ENCODE measurements around the gene IBA57.

IBA57 gene

DNA sequence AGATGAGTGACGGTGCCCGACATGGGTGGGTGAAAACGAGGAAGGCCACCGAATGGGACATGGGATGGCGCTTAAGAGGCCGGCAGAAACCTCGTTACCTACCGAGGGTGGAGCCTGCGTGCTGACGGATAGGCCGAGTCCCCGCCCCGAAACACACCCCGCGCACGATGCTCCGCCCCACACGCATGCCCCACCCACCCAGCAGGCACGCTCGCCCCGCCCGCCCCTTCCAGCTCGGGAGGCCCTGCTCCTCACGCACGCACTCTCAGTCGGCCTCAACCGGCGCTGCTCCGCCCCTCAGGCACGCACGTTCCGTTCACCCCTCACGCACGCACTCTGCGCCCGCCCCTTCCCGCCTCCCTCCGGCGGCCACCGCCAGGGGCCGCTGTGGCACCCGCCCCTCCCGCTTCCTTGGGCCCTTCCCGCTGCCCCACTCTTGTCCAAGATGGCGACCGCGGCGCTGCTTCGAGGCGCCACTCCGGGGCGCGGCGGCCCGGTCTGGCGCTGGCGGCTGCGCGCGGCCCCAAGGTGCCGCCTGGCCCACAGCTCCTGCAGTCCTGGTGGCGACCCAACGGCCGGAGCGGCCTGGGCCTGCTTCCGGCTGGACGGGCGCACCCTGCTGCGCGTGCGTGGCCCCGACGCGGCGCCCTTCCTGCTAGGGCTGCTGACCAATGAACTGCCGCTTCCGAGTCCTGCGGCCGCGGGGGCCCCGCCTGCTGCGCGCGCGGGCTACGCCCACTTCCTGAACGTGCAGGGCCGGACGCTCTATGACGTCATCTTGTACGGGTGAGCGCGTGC, at the start of gene IBA57:
Gene IBA57, plus strand, starts transcription at position 433 of the 798 bp plus-strand sequence. Its CDS starts 13 bp downstream, at position 446.
- FAIRE-seq = no peak

DNA sequence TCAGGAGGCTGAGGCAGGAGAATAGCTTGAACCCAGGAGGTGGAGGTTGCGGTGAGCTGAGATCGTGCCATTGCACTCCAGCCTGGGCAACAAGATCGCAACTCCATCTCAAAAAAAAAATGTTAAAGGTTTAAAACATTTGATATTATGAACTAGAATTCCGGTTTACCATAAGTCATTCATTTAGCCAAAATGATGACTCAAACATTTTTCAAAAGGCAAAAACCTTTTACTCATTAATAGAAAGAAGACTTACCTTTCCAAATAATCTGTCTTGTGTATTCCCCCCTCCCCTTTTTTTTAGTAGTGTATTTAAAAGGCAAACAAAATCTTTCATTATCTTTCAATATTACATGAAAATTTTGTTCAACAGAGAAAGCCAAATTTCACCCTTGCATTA, 48.3 kb upstream of the IBA57 start:
- FAIRE-seq = no peak

DNA sequence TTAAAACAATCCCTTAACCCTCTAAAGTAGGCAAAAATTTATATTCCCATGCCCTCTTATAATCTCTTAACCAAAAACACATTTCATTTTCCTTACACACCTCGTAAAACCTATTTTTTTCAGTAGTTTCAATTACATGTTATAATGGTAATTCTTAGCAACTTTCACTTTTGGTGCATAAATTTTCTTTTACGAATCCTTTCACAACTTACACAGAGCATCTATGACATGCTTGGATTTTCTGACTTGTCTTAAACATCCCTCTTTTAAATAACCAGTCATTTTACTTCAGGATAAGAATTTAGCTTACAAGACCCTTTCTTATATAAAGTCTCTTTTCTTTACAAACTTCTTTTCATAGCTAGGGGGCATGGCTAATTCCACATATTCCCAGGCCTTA, 47.6 kb upstream of the IBA57 start:
- no peak for FAIRE-seq

DNA sequence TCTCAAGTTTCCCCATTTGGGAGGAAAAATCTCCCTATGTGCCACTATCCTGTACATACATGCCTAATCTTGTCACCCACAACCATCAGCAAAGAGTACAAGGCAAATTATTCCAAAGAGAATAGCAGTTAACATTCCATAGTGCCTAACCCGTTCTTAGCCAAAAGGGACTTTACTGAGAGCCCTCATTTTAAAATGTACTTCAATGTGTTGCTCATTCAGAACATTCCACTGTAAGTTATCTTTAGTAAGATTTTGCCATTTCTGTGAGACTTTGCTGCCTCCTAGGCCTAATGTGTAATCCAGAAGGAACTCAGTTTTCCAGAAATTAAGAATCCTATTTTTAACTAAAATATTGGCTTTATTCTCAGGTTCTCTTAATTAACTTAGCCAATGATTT, 45.3 kb upstream of the IBA57 start:
- no peak for FAIRE-seq

DNA sequence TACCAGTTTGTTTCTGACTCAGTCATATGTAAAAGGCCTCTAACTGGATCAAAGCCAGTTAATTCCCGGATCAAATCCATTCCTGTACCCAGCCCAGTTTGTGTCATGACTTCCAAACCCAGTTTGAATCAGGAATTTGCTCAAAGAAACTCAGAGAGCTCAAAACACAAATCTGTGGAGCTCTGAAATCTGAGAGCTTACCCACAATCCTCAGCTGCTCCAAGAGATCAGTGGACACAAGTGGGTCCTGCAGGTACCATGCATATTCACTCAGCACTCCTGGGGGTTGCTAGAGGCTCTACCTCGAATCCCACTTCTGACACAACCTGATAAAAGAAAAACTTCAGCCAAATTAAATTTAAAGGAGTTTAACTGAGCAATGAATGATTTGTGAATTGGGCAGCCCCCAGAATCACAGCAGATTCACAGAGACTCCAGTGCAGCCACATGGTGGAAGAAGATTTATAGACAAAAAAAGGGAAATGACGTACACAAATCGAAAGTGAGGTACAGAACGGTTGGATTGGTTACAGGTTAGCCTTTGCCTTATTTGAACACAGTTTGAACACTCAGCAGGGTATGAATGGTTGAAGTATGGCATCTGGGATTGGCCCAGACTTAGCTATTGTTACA, 44.6 kb upstream of the IBA57 start:
- FAIRE-seq = no peak

DNA sequence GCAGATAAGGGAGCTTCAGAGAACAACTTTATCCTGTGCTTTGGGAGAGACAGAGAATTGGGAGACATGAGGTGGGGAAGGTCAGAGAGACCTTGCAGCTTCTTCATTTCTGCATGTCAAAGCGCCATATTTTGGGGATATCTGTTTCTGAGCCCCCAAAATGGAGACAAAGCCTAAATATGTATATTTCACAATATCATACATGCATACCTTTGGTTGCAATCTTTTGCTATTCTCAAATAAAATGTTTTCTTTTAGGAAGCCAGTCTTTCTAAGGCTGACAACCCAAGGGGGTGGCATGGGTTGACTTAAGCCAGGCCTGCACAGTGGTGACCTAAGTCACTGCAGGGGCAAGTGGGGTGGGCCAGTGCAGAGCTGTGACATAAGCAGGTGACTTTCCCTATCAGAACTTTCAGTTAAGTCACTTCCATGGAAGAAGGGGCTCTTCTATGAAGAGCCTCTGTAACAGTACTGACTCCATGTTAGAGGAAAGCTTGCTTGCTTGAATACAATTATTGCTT, 42.6 kb upstream of the IBA57 start:
- FAIRE-seq = no peak

DNA sequence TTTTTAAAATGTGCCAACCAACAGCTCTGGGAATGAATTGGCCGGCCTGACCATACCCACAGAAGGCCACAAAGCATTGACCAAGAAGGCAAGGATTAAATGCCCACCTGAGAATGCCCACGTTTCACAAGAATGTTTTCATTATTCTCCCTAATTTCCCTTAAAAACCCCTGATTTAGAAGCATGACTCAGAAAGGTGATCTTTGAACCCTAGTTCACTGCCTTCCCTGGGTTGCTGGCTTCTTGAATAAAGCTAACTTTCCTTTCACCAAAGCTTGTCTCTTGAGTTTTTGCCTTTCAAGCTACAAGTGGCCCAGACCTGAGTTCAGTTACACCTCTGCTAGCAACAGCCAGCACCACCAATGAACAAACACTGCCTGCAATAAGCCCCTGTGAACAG, 42.1 kb upstream of the IBA57 start:
- no peak for FAIRE-seq

DNA sequence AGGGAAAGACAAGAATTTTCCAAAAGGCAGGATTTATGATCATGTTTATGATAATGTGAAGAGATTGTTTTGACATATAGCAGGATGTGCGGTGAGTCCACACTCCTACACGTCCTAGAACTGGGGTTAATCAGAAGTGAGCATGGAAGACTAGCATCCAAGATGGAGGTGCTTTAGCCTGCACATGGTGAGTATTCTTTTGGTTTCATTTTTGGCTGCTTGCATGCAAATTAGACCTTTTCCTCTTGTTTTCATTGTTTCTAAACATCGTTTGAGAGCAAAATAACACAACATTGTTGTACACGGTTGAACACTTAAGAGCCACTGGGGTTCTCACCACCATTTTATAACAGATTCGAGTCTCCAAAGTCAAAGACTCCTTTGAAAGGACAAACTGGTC, 40.4 kb upstream of the IBA57 start:
- no peak for FAIRE-seq

DNA sequence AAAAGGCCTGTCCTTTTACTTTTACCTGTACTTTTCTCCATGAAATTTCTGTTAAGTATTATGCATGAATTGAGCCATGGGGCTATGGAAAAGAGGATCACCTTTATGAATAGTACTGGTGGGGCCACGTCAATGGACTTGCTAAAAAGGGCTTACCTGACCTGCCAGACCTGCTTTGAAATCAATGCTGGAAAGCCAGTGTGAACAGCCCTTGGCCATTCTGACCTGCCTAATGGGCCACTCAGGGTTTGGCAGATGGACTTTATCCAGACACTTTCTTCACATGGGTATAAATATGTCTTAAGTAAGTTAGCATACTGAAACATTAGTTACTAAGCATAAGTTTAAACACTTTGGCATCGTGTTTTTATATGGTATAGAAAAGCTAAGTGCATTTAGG, 33.8 kb upstream of the IBA57 start:
- FAIRE-seq = no peak

DNA sequence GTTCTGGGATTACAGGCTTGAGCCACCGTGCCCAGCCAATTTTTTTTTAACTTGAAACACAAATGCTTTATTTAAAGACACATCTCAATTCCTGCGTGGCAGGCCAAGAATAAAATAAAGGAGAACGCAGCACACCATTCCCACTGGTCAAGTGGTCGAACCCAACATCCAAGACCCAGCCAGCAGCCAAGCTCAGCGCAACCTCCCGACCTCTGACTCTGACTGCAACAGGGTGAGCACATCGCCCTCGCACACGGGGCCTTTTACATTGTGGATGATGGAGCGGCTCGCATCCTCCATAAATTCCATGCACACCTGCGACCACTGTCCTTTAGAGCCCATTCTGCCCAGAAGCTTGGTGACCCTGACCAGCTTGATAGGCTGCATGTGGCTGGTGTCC, 31.0 kb upstream of the IBA57 start:
- FAIRE-seq = no peak

DNA sequence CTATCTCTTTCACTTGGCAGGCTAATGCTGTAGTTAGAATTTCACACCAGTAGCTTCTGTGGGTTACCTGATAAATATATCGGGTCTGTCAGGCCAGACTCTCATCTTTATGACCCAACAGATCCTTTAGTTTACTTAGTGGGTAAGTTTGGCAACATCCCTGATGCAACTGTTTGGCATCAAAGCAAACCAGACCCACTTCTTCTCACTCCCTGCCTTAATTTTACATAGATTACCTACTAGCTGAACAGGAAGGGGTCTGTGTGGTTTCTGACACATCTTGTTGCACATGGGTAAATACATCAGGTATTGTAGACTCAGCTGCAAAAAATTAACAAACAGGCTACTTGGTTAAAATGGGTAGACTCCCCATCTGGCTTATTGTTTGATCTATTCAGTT, 28.7 kb upstream of the IBA57 start:
- FAIRE-seq = no peak

DNA sequence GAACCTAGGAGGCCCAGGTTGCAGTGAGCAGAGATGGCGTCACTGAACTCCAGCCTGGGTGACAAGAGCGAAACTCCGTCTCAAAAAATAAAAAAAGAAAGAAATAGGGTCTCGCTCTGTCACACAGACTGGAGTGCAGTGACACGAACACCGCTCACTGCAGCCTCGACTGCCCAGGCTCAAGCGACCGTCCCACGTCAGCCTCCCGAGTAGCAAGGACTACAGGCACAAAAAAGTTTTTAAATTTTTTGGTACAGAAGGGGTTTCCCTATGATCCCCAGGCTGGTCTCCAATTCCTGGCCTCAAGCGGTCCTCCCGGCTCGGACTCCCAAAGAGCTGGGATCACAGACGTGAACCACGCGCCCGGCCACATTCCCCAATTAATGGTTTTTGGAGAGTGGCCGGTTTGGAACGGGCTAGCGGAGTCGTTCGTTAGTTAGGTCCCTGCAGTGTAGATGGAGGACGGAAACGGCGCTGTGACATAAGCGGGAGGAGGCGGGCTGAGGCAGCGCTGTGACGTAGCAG, 26.1 kb upstream of the IBA57 start:
- no peak for FAIRE-seq

DNA sequence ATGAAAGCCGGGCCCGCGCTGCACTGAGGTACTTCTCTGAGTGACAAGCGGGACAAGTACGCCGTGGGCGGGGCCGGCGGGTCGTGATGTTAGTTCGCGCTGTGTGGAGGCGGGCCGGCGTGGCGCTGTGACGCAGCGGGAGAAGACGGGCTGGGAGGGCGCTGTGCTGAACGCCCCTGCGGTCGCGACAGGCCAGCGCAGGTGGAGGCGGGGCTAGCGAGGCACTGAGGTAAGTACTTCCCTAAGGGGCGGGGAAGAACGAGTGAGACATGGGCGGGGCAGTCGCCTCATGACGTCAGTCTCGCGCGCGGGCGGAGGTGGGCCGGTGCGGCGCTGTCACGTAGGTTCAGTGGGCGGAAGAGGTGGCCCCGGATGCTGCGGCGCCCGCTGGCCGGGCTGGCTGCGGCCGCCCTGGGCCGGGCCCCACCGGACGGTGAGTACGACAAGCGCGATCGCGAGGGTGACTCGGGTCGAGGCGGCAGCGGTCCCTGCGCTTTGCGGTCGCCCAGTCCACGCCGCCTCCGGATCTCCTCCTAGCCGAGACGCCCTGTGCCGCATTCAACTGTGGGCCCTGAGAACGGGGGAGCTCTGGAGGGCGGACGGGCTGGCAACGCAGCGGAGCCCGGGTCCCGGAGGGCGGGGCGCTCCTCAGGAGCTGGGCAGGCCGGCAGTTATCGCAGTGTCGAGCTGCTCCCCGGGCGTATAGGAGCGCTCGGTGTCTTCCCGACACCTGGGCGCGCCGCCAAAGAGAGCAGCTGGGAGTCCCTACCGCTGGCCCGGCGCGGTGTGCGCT, 25.5 kb upstream of the IBA57 start, which contains the start of gene GUK1:
Gene GUK1, plus strand, starts transcription at position 349 of the 793 bp plus-strand sequence. Its CDS starts 24 bp downstream, at position 373.
- FAIRE-seq = no peak

DNA sequence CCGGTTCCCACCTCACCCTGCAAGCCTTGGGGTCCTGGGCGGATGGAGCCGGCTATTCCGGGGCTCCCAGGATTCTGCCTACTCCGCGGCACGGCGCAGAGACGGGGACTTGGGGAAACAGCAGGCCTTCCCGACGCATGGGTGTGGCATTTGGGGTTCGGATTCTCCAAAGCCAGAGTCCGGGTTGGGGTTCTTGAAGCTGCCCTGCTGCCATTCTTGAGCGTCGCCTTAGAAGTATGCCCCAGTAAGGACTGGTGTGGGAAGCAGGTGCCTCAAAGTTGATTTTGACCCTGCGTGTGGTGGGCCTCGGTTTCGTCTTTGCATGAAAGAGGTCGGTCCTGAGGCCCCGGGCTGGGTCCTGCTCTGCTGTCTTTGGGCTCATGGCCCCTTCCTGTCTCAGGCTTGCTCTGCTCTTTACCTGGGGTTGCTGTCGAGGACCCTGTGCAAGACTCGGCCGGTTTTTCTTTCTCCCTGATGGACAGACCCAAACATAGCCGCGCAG, 24.8 kb upstream of the IBA57 start:
- no peak for FAIRE-seq

DNA sequence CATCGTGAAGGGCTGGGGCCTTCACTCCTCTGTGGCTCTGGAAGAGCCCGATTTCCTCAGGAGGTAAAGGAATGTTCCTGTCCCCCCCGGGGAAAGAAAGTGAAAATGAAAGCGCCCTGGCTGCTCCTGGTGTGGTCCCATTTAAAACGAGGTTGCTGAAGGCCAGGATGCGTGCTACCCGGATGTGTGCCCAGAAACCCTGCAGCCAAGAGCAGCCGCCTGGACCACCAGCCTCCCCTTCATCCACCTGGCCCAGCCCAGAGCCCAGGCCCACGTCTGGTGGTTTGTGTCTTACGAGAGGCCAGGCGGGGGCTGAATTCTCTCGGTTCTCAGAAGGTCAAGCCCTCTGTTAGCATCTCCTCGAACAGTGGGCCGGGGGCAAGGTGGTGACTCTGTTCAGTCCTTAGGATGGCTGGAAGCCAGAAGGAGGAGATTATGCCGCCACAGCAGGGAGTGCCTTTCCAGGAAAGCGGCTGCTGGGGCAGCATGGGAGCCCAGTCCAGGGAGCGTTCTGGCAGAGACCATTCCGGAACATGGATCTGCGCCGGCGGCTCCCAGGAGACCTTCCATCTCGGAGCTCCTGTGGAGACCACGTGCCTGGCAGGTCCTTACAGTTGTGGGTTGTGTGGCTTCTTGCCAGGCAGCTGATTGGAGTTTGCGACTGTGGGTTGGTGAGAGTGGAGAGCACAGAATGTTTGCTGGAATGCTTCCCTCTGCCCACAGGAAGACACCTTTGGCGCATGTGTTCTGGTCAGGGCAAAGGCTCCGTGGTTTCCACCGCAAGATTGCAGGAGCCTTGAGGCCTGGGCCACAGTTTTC, 24.2 kb upstream of the IBA57 start:
- FAIRE-seq = no peak

DNA sequence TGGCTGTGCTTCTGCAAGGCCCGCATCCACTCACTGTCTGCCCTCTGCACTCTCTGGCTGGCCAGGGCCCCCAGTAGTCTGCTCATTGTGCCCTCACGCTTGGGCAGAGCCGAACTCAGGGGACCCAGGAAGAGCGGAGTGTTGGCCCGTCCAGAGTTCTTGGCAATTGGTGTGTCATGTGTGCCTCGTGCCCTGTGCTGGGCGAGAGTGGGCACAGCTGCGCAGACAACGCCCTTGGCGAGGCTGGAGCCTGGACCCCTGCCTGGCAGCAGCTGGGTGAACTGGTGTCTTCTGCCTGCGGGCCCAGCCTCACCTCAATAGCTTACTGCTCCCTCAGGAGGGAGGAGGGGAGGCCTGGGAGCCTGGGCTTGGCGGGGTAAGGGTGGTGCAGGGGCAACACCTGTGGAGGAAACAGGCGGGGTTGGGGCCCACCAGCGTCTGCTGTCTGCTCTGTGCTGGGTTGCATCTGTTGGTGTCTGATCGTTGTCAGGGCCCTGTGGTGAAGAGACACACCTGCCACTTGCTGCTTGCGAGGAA, 23.4 kb upstream of the IBA57 start:
- FAIRE-seq = no peak

DNA sequence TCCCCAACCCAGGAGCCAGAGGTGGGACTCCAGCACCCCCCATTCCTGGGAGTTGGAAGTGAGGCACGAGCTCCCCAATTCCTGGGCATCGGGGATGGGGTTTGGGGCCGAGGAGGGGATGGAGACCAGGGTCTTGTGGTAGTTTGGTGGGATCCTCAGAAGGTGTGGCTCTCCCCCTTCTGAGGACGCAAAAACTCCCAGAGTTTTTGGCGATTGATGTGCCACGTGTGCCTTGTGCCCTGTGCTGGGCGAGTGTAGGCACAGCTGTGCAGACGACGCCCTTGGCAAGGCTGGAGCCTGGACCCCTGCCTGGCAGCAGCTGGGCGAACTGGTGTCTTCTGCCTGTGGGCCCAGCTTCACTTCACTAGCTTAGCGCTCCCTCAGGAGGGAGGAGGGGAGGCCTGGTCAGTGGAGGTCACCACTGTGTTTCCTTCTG, 22.9 kb upstream of the IBA57 start:
- no peak for FAIRE-seq

DNA sequence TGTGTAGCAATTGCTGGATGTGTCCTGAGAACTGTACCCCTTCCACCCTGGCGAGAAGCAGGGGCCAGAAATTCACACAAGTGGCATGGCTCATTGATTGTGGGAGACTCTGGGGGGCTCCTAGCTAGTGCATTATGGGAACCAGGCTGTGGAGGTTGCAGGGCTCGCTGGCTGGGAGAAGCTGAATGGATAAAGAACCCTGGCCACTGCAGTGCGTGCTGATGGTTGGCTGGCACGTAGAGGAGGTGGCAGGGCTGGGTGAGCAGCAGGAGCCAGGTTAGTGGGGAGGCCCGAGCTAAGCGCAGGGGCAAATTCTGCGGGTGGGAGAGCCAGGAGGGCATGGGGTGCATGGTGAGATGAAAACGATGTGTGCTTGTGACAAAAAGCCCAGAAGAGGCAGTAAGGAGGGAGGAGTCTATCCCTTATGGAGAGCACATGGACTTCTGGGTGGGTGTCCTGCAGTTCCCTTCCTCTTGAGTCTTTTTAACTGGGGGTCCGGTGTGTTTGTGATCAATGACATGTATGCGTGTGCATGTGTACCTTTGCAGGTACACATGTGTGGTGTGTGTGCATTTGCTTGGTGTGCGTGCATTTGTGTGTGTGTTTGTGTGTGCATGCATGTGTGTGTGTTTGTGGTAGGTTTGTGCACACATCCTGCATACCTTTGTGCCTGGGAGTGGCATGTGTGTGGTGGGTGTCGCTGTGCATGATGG, 22.0 kb upstream of the IBA57 start:
- FAIRE-seq = no peak

DNA sequence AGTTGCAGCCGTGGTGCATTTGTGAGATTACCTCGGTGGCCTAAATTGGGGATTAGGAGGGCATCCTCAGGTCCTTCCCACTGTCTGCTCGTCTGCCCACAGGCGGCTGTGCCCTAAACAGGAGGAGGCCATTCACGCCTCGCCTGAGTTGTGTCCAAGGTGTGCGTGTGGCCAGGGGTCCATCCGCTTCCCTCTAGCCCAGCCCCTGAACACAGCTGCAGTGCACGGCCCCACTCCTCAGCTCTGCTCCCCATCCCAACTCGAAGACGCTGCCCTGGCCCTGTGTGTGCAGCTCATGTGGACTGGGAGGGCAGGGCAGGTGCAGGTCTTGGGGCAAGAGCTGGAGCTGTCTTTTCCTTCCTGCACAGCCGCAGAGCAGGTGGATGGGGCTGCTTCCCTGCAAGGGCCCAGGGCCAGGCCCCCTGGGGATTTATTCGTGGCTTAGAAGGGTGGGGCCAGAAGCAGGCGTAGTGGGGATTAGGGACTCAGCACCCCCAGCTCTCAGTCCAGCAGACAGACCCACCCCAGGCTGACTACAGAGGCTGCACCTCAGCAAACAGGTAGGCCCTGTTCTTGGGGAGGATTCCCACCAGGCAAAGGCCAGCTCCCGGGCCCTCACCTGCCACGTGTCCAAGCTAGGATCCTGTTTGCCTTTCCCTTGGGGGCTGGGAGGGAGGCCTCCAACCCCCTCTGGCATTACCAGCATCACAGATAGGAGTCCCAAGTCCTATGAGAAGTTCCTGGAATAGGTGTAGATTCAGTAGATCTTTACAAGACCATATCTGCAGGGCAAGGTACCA, 21.2 kb upstream of the IBA57 start:
- FAIRE-seq = no peak

DNA sequence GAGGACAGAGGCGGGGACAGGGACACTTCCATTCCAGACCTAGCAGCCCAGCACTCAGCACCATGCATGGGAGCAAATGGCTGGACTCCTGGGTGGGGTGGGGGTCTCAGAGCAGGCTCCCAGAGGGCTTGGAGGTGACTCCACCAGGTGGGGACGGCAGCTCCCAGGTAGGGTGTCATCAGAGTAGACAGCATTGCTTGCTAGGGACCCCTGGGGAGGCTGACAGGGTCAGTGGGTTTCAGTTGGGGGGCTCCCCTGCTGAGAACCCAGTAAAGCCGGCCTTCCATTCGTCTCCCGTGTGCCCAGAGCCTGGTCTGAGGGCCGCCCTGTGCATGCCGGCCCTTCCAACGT, 20.6 kb upstream of the IBA57 start:
- FAIRE-seq = no peak
